Measurements from ENCODE around the gene METTL15.
"Not testable (repeated sequence)": the region's sequence is repeated elsewhere in the genome, so short reads cannot be mapped to it uniquely, and the experiment has no call there.

The METTL15 gene

DNA sequence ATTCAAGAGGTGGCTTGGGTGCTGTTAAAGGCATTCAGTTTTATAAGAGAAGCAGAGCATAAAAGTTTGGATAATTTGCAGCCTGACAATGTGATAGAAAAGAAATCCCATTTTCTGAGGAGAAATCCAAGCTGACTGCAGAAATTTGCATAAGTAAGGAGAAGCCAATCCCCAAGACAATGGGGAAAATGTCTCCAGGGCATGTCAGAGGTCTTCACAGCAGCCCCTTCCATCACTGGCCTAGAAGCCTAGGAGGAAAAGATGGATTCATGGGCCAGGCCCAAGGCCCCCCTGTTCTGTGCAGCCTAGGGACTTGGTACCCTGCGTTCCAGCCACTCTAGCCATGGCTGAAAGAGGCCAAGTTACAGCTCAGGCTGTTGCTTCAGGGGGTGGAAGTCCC lies 207.3 kb downstream of the METTL15 start:
- no peak for DNase-seq

GRCh38 chr11:28318871-28319270 lies 210.7 kb downstream of the METTL15 start:
- DNase-seq = no peak

DNA sequence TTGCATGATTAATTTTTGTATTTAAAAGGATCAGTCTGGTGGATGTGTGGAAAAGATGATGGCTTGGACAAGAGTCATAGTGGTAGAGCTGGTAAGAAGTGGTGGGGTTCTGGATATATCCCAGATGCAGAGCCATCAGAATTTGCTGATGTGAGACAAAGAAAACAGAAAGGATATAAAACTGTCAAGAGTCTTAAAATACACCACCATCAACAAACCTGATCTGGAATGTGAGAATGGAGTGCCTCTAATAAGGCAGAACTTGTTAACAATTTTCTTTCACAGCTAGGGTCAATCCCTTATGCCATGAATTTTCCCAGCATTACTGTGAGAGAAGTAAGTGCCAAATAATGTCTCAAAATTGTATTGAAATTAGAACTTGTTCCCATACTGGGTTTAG lies 215.4 kb downstream of the METTL15 start:
- DNase-seq = no peak

DNA sequence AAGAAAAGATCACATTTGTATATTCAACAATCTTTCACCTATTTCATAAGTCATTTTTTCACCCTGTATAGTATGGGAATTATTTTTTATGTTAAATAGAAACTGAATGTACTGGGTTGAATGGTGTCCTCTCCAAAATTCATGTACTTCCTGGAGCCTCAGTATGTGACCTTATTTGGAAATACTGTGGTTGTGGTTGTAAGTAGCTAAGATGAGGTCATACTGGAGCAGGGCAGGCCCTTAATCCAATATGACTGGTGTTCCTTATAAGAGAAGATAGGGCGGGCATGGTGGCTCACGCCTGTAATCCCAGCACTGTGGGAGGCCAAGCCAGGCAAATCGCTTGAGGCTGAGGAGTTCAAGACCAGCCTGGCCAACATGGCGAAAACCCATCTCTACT lies 224.2 kb downstream of the METTL15 start:
- DNase-seq = not testable (repeated sequence)

GRCh38 chr11:28337701-28338100 lies 229.5 kb downstream of the METTL15 start:
- DNase-seq = no peak

GRCh38 chr11:28338371-28338770 lies 230.2 kb downstream of the METTL15 start:
- DNase-seq = no peak

GRCh38 chr11:28339488-28339887 lies 231.3 kb downstream of the METTL15 start:
- DNase-seq = no peak

DNA sequence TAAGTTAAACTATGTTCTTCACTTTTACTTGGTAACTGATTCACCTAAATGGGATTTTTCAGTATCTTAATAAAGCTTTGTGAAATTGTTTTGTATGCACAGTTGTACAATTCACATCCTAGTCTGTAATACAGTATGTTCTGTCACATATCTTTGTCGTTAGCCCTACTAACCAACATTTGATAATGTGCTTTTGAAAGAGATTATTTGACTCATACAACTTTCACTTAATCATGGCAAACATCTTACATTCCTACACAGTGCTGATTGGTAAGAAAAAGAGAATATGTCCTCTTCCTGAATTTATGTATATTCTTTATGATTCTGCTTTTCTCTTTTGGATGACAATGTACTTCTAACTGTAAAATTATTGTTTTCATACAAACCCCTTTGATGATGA lies 234.5 kb downstream of the METTL15 start:
- no peak for DNase-seq

GRCh38 chr11:28343304-28344233 lies 235.4 kb downstream of the METTL15 start:
- DNase-seq = peak; percentile 71

DNA sequence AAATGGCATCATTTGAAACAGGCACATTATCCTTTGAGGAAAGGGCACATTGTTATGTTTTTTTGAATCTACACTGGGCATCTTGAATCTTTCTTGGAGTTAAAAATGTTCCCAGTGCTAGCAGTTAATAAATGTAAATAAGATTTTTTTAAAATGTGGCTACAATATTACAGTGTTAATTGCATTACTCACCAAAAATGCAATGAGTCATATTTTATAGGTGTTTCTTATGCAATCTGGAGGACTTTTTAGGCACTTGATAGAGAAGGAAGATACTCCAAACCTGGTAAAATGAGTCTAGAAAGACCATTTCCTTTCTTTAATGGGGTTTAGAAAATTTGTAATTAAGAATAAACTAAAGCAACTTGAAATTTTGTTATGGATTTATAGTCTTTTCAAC lies 238.0 kb downstream of the METTL15 start:
- peak; percentile 22 for DNase-seq

- peak; percentile 8 for DNase-seq
Measured at GRCh38 chr11:28346721-28347120, 238.5 kb downstream of the METTL15 start.

- DNase-seq = no peak
Measured at GRCh38 chr11:28347371-28347770, 239.2 kb downstream of the METTL15 start.

DNA sequence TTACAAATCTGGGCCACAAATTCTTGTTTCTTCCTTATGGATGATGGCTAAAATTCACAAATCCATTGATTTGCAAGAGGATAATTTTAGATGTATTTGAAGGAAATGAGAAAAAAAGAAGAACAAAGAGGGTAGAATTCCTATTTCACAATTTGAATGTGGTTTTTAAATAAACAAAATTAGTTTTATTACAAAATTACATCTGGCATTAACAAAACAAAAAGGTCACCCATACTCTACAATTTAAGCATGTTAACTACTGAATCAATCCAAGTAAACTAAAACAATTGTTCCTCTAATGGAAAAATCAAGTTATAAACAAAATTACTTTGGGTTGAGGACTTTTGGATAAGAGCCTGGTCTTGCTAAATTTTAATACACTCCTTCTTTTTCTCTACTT lies 242.0 kb downstream of the METTL15 start:
- no peak for DNase-seq

GRCh38 chr11:28353991-28354390 lies 245.8 kb downstream of the METTL15 start:
- DNase-seq = no peak

DNA sequence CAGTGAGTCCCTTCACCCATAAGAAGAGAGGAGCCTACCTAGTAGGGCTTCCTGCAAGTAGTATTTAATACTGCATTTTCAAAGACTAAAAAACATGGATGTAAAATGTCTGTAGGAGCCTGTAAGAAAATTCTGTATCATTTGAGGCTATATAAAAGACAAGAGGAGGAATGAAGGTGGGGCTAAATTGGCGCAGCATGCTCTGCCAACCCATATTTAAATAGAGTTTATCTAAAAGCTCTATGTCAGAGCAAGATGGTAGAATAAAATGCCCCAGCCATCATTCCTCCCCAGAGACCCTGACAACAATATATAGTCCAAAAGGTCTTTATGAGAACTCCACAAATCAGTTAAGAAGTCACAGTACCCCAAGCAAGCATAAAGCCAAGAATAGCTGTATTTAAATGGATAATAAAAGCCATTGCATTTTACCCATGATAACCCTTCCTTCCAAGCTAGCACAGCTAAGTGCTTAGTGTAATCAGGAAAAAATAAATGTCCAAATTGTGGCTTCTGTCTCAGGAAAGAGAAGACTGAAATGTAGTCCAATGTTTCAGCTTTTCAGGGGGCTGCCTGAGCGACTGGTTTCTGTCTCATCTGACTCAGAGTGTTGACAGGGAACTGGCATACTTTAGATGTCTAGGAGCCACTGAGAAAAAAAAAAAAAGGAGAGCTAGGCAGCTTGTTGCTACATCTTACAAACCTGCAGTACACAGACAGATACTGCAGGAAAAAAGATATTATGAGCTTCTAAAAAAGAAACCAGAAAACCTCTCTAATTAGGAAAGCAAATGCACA lies 258.6 kb downstream of the METTL15 start:
- peak; percentile 9 for DNase-seq

DNA sequence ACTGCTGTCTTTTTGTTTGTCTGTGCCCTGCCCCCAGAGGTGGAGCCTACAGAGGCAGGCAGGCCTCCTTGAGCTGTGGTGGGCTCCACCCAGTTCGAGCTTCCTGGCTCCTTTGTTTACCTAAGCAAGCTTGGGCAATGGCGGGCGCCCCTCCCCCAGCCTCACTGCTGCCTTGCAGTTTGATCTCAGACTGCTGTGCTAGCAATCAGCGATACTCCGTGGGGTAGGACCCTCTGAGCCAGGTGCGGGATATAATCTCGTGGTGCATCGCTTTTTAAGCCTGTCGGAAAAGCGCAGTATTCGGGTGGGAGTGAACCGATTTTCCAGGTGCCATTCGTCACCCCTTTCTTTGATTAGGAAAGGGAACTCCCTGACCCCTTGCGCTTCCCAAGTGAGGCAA lies 269.9 kb downstream of the METTL15 start:
- not testable (repeated sequence) for DNase-seq

Data from NCI-H226 (cell line).